HepG2 (cell line): ENCODE data around the gene PPP4R3A. TPM values are rescaled to one million over a fixed set of nuclear protein-coding genes. Genes with fewer than 3 reads are reported as not detected.

Experiments used
- FOXC1 ChIP-seq: sonication (generic); formaldehyde crosslinking; IDR thresholded peaks from 2 replicates; pipeline ENCODE4 v1.8.0; 2022; ENCODE audit warnings: mild to moderate bottlenecking, missing genetic modification reagents, borderline replicate concordance
- FOXM1 ChIP-seq: sonication (generic); formaldehyde crosslinking; IDR thresholded peaks from 2 replicates; pipeline ENCODE4 v1.5.0; 2020; ENCODE audit warnings: missing genetic modification reagents
- HCFC1 ChIP-seq: fragments of 150-350 bp; IDR thresholded peaks from 2 replicates; pipeline ENCODE4 v1.6.1; 2014; ENCODE audit warnings: low read depth, low read length
- HMG20B ChIP-seq: conservative IDR thresholded peaks from 2 replicates; pipeline ENCODE4 v1.6.1; 2016; ENCODE audit warnings: missing genetic modification reagents, missing compliant biosample characterization
- HMGA1 ChIP-seq: sonication (generic); formaldehyde crosslinking; conservative IDR thresholded peaks from 2 replicates; pipeline ENCODE4 v1.4.0; 2020; ENCODE audit warnings: missing genetic modification reagents
- KLF15 ChIP-seq: sonication (generic); formaldehyde crosslinking; IDR thresholded peaks from 2 replicates; pipeline ENCODE4 v1.8.1; 2023; ENCODE audit warnings: borderline replicate concordance, mild to moderate bottlenecking, inconsistent platforms, missing genetic modification reagents, mixed read lengths
- LCORL ChIP-seq, 2 experiments: fragments of 450-650 bp in 1 of 2; sonication (generic) in 1 of 2; formaldehyde crosslinking in 1 of 2; IDR thresholded peaks; 2 replicates each; pipeline versions ENCODE4 v1.5.0 to v1.6.1; 2017 to 2020; ENCODE audit warnings: antibody characterized with exemption in 1 of 2, missing genetic modification reagents in 1 of 2
- PCBP2 ChIP-seq: fragments of 200-400 bp; formaldehyde crosslinking; optimal IDR thresholded peaks from 2 replicates; pipeline ENCODE3; 2018; ENCODE audit warnings: low read length, low read depth; ENCODE audit not compliant: poor library complexity, severe bottlenecking
- RBM22 ChIP-seq: fragments of 200-400 bp; formaldehyde crosslinking; optimal IDR thresholded peaks from 2 replicates; pipeline ENCODE3; 2017; ENCODE audit warnings: mild to moderate bottlenecking, low read length, moderate library complexity
- TAF15 ChIP-seq: fragments of 200-400 bp; formaldehyde crosslinking; IDR thresholded peaks from one replicate; pipeline ENCODE4 v1.6.1; 2018; ENCODE audit warnings: mild to moderate bottlenecking, low read depth, low read length; ENCODE audit not compliant: poor library complexity, severe bottlenecking
- TOPORS ChIP-seq: sonication (generic); formaldehyde crosslinking; IDR thresholded peaks from 2 replicates; pipeline ENCODE4 v1.8.0; 2023; ENCODE audit warnings: mild to moderate bottlenecking, missing genetic modification reagents
- TSC22D2 ChIP-seq: sonication (generic); formaldehyde crosslinking; IDR thresholded peaks from 2 replicates; pipeline ENCODE4 v1.5.1; 2020; ENCODE audit warnings: missing genetic modification reagents, mild to moderate bottlenecking, borderline replicate concordance
- XRCC5 ChIP-seq: fragments of 200-400 bp; formaldehyde crosslinking; optimal IDR thresholded peaks from 2 replicates; pipeline ENCODE3; 2017; ENCODE audit warnings: mild to moderate bottlenecking, low read length
- ZFP62 ChIP-seq: sonication (generic); formaldehyde crosslinking; IDR thresholded peaks from 2 replicates; pipeline ENCODE4 v1.4.0; 2020; ENCODE audit warnings: missing genetic modification reagents
- ZKSCAN1 ChIP-seq: fragments of 150-350 bp; IDR thresholded peaks from 2 replicates; pipeline ENCODE4 v1.6.1; 2014; ENCODE audit warnings: low read length
- ZNF335 ChIP-seq: sonication (generic); formaldehyde crosslinking; IDR thresholded peaks from 2 replicates; pipeline ENCODE4 v1.4.0; 2020; ENCODE audit warnings: missing genetic modification reagents
- polyA plus RNA-seq, 8 experiments: library from polyadenylated mRNA; depleted of rRNA in 3 of 8; stranded (reverse) in 7 of 8; unstranded in 1 of 8; fragments of >200 nt; fragmentation: Illumina TruSeq in 4 of 8; extraction: Trizol in 4 of 8; gene quantifications; 2 replicates each; pipeline versions ENCODE4 v1.2.1 to v1.2.3, GENCODE V29; 2011 to 2016; ENCODE audit warnings: low read depth in 4 of 8, missing spikeins in 1 of 8, mixed read lengths in 1 of 8; ENCODE audit not compliant: insufficient read depth in 1 of 8
- total RNA-seq, 5 experiments: library from RNA; depleted of rRNA; stranded (reverse); fragments of >200 nt; fragmentation: Illumina TruSeq; extraction: Trizol; gene quantifications; 2 replicates each; pipeline ENCODE4 v1.2.3, GENCODE V29; 2016; ENCODE audit warnings: low read depth in 1 of 5
- TF ChIP-seq, protein P1 (sequence below): IDR thresholded peaks from 2 replicates; pipeline ENCODE4 v1.6.1; 2016; ENCODE audit warnings: control low read depth
- TF ChIP-seq, protein P2 (sequence below): sonication (generic); formaldehyde crosslinking; IDR thresholded peaks from 2 replicates; pipeline ENCODE4 v1.4.0; 2020; ENCODE audit warnings: mild to moderate bottlenecking, missing genetic modification reagents
- TF ChIP-seq, protein P3 (sequence below): IDR thresholded peaks from 2 replicates; pipeline ENCODE4 v1.6.1; 2016; ENCODE audit warnings: low read depth
- TF ChIP-seq, protein P4 (sequence below): sonication (generic); formaldehyde crosslinking; IDR thresholded peaks from 2 replicates; pipeline ENCODE4 v1.5.0; 2020; ENCODE audit warnings: missing genetic modification reagents, mild to moderate bottlenecking, borderline replicate concordance
- TF ChIP-seq, protein P5 (sequence below): sonication (generic); formaldehyde crosslinking; IDR thresholded peaks from 2 replicates; pipeline ENCODE4 v1.5.1; 2020; ENCODE audit warnings: mild to moderate bottlenecking, missing genetic modification reagents

The PPP4R3A gene
- total and polyA plus RNA-seq, 2 of the 13 experiments (the other 11 are each of a cell fraction or from before 2014, with no cell fraction given): 22.5 to 57.4 TPM

DNA sequence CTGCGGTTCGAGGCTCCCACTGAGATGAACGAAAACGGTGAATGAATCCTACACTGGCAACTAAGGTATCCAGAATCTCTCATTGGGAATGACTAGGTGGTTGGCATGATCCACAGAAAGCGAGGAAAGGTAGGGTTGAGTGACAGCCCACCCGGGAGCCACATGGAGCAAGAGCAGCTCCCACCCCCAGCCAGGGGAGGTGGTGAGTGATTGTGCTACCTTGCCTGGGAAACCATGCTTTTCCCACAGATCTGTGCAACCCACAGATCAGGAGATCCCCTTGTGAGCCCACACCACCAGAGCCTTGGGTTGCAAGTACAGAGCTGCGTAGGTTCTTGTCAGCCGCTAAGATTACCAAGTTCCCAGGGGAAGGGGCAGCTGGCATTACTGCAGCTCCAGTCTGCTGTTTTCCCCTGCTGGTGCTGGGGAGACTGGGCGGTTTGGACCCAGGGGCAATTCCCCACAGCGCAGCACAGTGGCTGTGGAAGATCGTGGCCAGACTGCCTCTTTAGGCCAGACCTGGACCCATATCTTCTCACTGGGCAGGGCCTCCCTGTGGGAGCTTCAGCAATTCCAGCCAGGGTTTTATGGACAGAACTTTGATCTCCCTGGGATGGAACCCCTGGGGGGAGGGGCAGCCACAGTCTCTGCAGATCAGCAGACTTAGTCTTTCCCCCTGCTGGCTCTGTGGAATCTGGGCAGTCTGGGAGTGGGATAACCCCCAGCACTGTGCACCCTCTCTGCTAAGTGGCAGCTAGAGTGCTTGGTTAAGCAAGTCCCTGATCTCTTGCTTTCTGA is 44.6 kb upstream of the PPP4R3A start (continued):
- no peak for TF ChIP-seq TAF15
- TF ChIP-seq FOXM1 (CRISPR knock-in tag): no peak
- no peak for TF ChIP-seq LCORL (IDR thresholded peaks at IDR 0.05)
- TF ChIP-seq LCORL (CRISPR knock-in tag; IDR thresholded peaks at IDR 0.05): peak; percentile 45; the same call in 1 of the 2 replicates
- TF ChIP-seq, protein P1, sequence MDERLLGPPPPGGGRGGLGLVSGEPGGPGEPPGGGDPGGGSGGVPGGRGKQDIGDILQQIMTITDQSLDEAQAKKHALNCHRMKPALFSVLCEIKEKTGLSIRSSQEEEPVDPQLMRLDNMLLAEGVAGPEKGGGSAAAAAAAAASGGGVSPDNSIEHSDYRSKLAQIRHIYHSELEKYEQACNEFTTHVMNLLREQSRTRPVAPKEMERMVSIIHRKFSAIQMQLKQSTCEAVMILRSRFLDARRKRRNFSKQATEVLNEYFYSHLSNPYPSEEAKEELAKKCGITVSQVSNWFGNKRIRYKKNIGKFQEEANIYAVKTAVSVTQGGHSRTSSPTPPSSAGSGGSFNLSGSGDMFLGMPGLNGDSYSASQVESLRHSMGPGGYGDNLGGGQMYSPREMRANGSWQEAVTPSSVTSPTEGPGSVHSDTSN (CRISPR knock-in tag): no peak
- no peak for TF ChIP-seq TSC22D2 (CRISPR knock-in tag)
- no peak for TF ChIP-seq RBM22
- no peak for TF ChIP-seq HCFC1
- no peak for TF ChIP-seq HMGA1 (CRISPR knock-in tag)
- TF ChIP-seq ZFP62: no peak
- TF ChIP-seq HMG20B (CRISPR knock-in tag): no peak
- TF ChIP-seq, protein P2, sequence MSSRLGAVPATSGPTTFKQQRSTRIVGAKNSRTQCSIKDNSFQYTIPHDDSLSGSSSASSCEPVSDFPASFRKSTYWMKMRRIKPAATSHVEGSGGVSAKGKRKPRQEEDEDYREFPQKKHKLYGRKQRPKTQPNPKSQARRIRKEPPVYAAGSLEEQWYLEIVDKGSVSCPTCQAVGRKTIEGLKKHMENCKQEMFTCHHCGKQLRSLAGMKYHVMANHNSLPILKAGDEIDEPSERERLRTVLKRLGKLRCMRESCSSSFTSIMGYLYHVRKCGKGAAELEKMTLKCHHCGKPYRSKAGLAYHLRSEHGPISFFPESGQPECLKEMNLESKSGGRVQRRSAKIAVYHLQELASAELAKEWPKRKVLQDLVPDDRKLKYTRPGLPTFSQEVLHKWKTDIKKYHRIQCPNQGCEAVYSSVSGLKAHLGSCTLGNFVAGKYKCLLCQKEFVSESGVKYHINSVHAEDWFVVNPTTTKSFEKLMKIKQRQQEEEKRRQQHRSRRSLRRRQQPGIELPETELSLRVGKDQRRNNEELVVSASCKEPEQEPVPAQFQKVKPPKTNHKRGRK: no peak
- TF ChIP-seq KLF15 (CRISPR knock-in tag): no peak
- TF ChIP-seq FOXC1 (CRISPR knock-in tag): no peak
- no peak for TF ChIP-seq ZNF335 (CRISPR knock-in tag)
- TF ChIP-seq, protein P3, sequence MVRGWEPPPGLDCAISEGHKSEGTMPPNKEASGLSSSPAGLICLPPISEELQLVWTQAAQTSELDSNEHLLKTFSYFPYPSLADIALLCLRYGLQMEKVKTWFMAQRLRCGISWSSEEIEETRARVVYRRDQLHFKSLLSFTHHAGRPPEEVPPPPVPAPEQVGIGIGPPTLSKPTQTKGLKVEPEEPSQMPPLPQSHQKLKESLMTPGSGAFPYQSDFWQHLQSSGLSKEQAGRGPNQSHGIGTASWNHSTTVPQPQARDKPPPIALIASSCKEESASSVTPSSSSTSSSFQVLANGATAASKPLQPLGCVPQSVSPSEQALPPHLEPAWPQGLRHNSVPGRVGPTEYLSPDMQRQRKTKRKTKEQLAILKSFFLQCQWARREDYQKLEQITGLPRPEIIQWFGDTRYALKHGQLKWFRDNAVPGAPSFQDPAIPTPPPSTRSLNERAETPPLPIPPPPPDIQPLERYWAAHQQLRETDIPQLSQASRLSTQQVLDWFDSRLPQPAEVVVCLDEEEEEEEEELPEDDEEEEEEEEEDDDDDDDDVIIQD (CRISPR knock-in tag): no peak
- TF ChIP-seq, protein P4, sequence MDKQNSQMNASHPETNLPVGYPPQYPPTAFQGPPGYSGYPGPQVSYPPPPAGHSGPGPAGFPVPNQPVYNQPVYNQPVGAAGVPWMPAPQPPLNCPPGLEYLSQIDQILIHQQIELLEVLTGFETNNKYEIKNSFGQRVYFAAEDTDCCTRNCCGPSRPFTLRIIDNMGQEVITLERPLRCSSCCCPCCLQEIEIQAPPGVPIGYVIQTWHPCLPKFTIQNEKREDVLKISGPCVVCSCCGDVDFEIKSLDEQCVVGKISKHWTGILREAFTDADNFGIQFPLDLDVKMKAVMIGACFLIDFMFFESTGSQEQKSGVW: no peak
- peak; percentile 63 for TF ChIP-seq XRCC5
- TF ChIP-seq PCBP2: no peak
- TF ChIP-seq ZKSCAN1: no peak
- TF ChIP-seq TOPORS: peak; percentile 54; the same call in 1 of the 2 replicates
- TF ChIP-seq, protein P5, sequence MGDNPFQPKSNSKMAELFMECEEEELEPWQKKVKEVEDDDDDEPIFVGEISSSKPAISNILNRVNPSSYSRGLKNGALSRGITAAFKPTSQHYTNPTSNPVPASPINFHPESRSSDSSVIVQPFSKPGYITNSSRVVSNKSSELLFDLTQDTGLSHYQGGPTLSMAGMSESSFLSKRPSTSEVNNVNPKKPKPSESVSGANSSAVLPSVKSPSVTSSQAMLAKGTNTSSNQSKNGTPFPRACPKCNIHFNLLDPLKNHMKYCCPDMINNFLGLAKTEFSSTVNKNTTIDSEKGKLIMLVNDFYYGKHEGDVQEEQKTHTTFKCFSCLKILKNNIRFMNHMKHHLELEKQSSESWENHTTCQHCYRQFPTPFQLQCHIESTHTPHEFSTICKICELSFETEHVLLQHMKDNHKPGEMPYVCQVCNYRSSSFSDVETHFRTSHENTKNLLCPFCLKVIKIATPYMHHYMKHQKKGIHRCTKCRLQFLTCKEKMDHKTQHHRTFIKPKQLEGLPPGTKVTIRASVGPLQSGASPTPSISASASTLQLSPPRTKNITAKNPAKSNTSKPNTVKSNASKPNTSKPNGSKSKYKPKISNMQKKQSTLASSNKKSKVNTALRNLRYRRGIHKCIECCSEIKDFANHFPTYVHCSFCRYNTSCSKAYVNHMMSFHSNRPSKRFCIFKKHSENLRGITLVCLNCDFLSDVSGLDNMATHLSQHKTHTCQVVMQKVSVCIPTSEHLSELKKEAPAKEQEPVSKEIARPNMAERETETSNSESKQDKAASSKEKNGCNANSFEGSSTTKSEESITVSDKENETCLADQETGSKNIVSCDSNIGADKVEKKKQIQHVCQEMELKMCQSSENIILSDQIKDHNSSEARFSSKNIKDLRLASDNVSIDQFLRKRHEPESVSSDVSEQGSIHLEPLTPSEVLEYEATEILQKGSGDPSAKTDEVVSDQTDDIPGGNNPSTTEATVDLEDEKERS (CRISPR knock-in tag): peak; percentile 60; the same call in 1 of the 2 replicates
